ENCODE results near the gene GALNT14. TPM values are rescaled to one million over a fixed set of nuclear protein-coding genes. Genes with fewer than 3 reads are reported as not detected.

Gene GALNT14
- polyA plus RNA-seq, 1 donor from 2014 or later, result 0.68 TPM

DNA sequence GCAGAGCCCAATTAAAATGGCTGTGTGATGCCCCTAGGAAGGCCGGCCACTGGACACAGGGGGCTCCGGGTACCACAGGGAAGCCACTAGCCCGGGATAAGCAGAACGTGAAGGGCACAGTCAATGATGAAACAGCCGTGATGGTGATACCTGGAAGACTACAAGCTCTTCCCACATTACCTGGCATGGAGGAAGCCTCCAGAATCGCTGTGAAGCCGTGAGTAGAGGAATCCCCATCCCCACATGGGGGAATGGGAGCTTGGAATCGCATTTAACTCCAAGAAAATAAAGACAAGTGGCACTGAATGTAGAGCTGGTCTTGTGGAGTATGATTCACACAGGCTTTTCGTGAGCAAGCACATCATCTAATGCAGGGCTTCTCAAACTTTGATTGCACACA, 16.1 kb downstream of the GALNT14 start:
- no peaks in the 10 kb centered on the region for H3K4me1 Mint-ChIP-seq
- peaks cover 2% of the 10 kb centered on the region for H3K36me3 Mint-ChIP-seq
- no peak overlapping the region for H3K4me3 Mint-ChIP-seq
- no peaks in the 10 kb centered on the region for H3K9me3 Mint-ChIP-seq
- no peaks in the 10 kb centered on the region for H3K27me3 Mint-ChIP-seq
- H3K27ac Mint-ChIP-seq, result no peak overlapping the region

DNA sequence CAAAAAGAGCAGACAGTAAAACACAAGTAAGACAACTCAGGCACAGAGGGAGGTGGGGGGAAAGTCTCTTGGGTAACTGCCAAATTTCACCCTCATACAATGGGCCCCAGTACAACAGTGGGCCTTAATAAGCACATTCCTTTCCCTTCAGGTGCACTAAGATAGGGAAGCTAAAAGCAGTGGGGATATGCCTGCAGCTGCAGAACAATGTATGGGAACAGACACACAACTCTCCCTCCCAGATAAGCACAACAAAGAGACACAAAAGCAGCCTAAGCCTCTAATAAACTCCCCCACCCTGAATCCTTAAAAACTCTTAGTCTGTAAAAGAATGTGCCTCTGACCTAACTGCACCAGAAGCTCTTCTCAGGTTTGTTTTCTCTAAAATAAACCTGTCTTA, 24.5 kb downstream of the GALNT14 start:
- no peak overlapping the region for H3K27ac Mint-ChIP-seq
- H3K9me3 Mint-ChIP-seq, result no peaks in the 10 kb centered on the region
- no peaks in the 10 kb centered on the region for H3K4me1 Mint-ChIP-seq
- peaks cover 4% of the 10 kb centered on the region for H3K36me3 Mint-ChIP-seq
- no peak overlapping the region for H3K4me3 Mint-ChIP-seq
- no peaks in the 10 kb centered on the region for H3K27me3 Mint-ChIP-seq

DNA sequence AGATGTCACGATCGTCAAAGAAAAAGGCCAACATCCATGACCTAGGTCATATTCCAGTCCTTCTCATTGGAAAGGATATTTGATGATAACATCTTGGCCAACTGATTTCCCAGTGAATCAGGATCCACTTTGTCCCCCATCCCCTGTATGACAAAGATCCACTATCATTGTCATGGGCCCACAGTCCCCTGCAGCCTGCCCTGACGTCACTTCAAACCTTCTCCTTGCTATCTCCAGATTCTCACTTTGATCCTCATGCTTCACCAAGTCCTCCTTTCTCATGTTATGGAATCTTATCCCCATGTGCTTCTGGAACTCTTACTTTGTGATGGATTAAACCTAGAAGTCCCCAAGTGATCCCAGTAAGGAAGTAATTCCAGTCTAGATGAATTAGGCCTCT, 25.7 kb downstream of the GALNT14 start:
- Mint-ChIP-seq H3K4me3 (no peak overlapping the region), H3K4me1 (no peaks in the 10 kb centered on the region), H3K36me3 (peaks cover 4% of the 10 kb centered on the region)

DNA sequence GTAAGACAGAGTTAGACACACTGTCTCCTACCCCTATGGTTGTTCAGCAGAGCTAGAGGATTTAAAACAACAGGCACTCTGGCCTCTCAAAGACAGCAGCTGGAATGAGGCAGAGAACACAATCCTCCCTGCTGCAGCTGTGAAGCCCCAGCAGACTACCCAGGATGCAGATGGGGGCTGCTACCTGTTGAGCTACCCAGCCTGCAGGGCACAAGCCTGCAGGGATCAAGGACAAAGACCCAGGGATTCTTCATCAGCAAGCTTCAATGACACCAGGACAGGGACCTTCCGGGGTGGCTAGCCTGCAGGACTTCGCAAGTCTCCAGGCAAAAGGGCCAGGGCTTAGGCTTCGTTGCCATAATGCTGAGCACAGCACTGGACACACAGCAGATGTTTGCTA, 27.2 kb downstream of the GALNT14 start:
- Mint-ChIP-seq H3K4me1 (no peaks in the 10 kb centered on the region), H3K27me3 (no peaks in the 10 kb centered on the region), H3K4me3 (no peak overlapping the region), H3K9me3 (no peaks in the 10 kb centered on the region), H3K27ac (no peak overlapping the region), H3K36me3 (peaks cover 6% of the 10 kb centered on the region)

More for the DNA sequence above, 25.7 kb downstream of the GALNT14 start:
- no peak overlapping the region for H3K27ac Mint-ChIP-seq
- no peaks in the 10 kb centered on the region for H3K9me3 Mint-ChIP-seq
- no peaks in the 10 kb centered on the region for H3K27me3 Mint-ChIP-seq

DNA sequence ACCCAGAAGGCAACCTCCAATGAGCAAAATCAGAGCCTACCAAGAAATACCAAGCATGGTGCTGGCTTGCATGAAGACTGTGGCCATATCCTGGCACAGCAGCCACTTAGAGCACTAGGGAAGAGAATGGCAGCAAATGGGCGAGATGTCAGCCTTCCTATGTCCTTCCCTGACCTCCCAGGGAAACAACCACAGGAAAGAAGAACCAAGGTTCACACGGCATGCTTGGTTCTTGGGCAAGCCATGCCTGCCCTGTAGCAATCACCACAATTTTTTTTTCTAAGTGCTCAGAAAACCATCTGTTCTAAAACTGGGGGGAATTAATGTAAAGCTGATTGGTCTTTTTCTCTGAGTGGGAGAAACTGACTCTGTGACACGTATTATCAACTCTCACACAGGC, 27.8 kb downstream of the GALNT14 start:
- Mint-ChIP-seq H3K27ac (no peak overlapping the region), H3K4me1 (no peaks in the 10 kb centered on the region), H3K9me3 (no peaks in the 10 kb centered on the region), H3K4me3 (no peak overlapping the region), H3K27me3 (no peaks in the 10 kb centered on the region), H3K36me3 (peaks cover 5% of the 10 kb centered on the region)

DNA sequence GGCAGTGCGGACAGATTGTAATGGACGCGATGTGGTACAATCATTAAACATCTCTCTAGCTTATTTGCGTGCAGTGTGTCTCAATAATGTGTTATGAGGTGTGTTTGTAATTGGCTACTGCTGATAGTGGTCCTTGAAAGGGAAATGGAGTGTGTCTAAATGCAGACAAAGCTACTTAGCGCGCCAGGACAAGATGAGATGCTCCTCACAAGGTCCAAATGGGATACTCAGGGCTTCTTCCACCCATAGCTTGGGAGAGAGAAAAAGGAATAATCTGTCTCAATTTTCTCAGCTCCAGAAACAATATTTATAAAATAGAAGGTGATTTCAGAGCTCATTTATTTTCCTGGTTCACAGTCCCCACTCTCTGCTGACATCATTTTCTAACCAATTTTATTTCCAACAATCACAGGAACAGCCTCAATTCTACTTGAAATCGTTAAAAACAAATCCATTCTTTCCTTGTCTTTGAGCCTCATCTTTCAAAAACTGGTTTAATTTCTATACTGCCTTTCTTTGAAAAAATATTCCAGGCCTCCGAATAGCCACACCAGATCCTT, 28.5 kb downstream of the GALNT14 start:
- no peaks in the 10 kb centered on the region for H3K9me3 Mint-ChIP-seq
- H3K36me3 Mint-ChIP-seq, result peaks cover 5% of the 10 kb centered on the region
- no peak overlapping the region for H3K27ac Mint-ChIP-seq
- no peaks in the 10 kb centered on the region for H3K27me3 Mint-ChIP-seq
- no peak overlapping the region for H3K4me3 Mint-ChIP-seq
- H3K4me1 Mint-ChIP-seq, result no peaks in the 10 kb centered on the region

DNA sequence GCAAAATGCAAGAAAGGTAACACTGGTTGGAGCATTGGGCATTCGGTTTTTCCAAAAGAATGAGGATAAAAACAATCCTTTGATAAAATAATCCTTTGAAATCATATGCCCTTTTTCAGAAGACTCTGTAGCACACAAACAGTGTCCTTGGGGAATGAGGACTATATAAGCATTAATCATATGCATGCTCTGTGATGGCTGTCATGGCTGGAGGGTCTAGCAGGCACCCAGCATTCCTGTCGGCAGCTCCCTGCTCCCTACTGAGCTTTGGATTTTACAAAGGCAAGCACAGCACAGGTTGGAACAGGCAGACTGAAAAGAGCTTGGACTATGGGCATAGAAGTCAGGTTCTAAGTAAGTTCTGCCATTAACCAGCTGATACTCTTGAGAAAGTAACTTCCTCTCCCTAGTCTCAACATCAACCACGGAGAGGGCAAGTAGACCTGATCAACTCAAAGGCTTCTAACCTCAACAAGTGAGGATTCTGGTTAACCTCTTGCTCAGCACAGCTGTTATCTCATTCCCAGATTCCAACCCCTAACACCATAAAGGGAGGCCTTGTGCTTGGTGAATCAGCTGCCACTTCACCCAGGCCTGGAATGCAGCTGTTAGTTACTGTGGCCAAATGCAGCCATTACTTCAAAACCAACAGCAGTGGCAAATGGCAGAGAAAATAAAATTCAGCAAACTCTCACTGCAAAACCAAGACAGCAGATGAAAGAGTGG, 29.5 kb downstream of the GALNT14 start:
- Mint-ChIP-seq H3K27ac (no peak overlapping the region), H3K4me3 (no peak overlapping the region), H3K36me3 (peaks cover 8% of the 10 kb centered on the region), H3K9me3 (peaks cover 0 to 3% (median 0%) of the 10 kb centered on the region in 3 donors), H3K4me1 (no peaks in the 10 kb centered on the region), H3K27me3 (no peaks in the 10 kb centered on the region)

DNA sequence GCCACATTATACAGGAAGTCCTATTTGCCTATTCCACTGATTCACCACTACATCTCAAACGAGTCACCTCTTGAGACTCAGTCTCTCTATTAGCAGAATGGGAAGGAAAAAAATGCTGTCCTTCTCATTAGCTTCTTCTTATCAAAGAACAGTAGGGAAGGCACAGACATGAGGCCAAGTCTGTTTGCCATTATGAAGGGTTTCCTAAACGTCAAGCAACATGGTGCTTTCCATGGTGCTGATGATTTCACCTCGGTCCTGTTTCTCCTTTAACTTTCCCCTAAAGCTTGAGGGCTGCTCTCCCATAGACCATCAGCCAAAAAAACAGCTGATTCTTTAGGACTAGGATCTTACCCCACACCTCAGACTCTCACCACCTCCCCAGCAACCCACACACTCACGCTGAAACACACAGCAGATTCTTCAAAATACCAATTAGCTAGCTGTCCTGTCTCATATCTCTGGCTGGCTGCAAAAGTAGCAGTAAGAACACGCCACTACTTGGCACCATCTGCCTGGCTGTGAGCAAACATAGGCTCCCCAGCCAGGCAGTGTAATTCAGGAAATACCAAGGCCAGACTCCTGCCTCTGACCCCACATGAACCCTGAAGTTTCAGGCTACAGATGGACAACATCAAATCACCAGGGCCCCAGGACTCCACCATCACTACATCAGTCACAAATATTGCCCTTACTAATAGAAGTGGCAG, 30.5 kb downstream of the GALNT14 start:
- Mint-ChIP-seq H3K4me3 (no peak overlapping the region), H3K27ac (no peak overlapping the region), H3K4me1 (no peaks in the 10 kb centered on the region), H3K9me3 (peaks cover 0 to 3% (median 0%) of the 10 kb centered on the region in 3 donors), H3K36me3 (peaks cover 8% of the 10 kb centered on the region), H3K27me3 (no peaks in the 10 kb centered on the region)

DNA sequence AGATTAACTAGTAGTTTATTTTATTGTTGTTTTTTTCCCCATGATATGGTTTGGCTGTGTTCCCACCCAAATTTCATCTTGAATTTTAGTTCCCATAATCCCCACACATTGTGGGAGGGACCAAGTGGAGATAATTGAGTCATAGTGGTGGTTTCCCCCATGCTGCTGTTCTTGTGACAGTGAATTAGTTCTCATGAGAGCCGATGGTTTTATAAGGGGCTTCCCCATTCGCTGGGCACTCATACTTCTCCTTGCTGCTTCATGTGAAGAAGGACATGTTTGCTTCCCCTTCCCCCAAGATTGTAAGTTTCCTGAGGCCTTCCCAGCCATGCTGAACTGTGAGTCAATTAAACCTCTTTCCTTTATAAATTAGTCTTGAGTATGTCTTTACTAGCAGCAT, 36.5 kb downstream of the GALNT14 start:
- Mint-ChIP-seq H3K4me1 (peaks cover 6 to 10% (median 6%) of the 10 kb centered on the region in 3 donors), H3K27me3 (no peaks in the 10 kb centered on the region), H3K36me3 (peaks cover 4% of the 10 kb centered on the region), H3K4me3 (no peak overlapping the region), H3K9me3 (peaks cover 0 to 3% (median 0%) of the 10 kb centered on the region in 3 donors), H3K27ac (no peak overlapping the region)

DNA sequence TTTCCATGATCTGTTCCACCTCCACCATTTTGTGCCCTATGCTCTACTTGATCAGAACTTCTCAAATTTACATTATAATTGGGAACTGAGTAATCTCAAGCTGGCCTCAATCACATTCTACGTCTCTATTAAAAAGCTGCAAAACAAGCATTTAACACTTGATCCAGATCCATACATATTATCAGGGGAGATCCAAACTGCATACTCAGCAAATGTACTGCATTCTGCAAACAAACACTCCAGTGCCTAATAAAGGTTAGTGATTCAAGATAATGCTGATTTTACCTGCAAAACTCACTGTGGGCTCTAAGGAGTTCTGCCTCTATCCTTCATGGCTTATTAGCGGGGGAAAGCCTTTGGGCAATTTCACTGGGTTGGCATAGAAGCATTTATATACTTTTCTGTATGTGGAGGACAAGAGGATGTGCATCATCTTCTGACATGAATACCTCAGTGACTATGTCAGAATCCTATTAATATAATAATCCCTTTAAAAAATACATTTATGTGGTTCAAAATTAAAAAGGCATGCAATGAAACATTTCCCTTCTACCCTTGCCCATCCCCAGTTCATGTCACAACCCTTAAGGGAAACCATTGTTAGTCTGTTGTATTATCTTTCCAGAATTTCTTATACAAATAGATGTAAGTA, 40.2 kb downstream of the GALNT14 start:
- Mint-ChIP-seq H3K4me3 (no peak overlapping the region), H3K27me3 (no peaks in the 10 kb centered on the region), H3K36me3 (peaks cover 5% of the 10 kb centered on the region), H3K27ac (no peak overlapping the region), H3K4me1 (peaks cover 6 to 10% (median 6%) of the 10 kb centered on the region in 3 donors), H3K9me3 (no peaks in the 10 kb centered on the region)

DNA sequence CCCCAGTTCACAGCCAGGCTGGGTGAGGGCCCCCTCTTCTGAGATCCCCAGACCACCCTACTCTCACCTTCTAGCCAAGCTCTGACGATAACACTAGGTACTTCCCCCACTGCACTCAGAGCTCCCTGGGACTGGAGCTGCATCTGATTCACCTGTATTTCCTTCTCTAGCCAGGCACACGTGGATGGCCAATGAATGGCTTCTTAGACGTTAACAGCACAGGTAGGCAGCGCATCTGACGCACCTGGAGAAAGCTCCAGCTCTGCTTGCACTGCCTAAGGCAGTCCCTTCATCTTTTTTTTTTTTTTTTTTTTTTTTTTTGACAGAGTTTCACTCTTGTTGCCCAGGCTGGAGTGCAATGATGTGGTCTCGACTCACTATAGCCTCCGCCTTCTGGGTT, 48.1 kb downstream of the GALNT14 start:
- H3K27ac Mint-ChIP-seq, result no peak overlapping the region
- no peaks in the 10 kb centered on the region for H3K27me3 Mint-ChIP-seq
- H3K4me3 Mint-ChIP-seq, result no peak overlapping the region
- H3K9me3 Mint-ChIP-seq, result no peaks in the 10 kb centered on the region
- H3K36me3 Mint-ChIP-seq, result peaks cover 6% of the 10 kb centered on the region
- no peaks in the 10 kb centered on the region for H3K4me1 Mint-ChIP-seq

DNA sequence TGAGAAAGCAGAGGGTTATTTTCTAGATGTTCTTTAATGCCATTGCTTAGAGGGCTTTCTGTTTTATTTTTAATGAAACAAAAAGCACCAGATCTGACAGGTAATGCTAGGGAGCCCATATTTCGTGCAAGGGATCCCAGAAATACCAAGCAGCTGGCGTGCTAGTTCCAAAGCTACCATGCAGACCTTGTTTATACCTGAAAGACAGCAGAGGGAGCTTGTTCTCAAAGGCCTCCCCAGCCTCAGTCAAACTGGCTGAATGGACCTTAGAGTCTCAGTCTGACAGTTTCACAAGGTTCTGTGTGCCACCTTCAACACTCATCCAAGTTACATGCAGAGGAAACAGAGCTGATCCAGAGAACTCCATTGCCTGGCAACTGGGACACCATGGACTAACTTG, 48.6 kb downstream of the GALNT14 start:
- H3K4me1 Mint-ChIP-seq, result no peaks in the 10 kb centered on the region
- no peaks in the 10 kb centered on the region for H3K27me3 Mint-ChIP-seq
- H3K4me3 Mint-ChIP-seq, result no peak overlapping the region
- H3K27ac Mint-ChIP-seq, result no peak overlapping the region
- H3K9me3 Mint-ChIP-seq, result no peaks in the 10 kb centered on the region
- H3K36me3 Mint-ChIP-seq, result peaks cover 6% of the 10 kb centered on the region

DNA sequence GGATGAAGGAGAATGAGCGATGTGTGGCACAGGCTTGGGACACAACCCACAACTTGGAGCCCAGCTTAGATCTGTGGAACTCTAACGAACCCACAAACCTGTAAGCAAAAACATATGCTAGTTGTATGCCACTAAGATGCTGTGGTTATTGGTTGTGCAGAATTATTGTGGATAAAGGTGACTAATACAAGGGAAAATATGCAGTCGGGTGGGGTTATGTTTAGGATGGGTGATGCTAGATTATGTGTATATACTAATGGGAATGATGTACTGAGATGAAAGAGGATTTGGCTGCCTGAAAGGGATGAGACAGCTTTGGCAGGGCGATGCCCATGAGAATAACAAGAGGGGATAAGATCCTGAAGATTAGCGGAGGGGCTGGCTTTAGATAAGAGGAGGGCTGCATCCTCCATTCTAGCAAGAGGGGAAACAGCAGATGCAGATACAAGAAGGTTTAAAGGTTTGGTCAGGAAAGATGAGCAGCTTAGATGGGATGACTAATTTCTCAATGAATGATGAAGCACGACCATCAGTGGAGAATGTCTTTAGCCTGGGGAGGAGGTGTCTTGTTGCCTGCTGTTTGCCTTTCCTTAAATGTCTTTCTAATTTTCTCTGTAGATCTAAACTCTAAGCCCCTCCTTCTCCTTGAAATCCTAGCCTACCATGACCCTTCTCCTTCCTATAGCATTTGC, 49.6 kb downstream of the GALNT14 start:
- H3K27me3 Mint-ChIP-seq, result no peaks in the 10 kb centered on the region
- H3K9me3 Mint-ChIP-seq, result no peaks in the 10 kb centered on the region
- no peak overlapping the region for H3K27ac Mint-ChIP-seq
- no peak overlapping the region for H3K4me3 Mint-ChIP-seq
- no peaks in the 10 kb centered on the region for H3K4me1 Mint-ChIP-seq
- H3K36me3 Mint-ChIP-seq, result peaks cover 3% of the 10 kb centered on the region

DNA sequence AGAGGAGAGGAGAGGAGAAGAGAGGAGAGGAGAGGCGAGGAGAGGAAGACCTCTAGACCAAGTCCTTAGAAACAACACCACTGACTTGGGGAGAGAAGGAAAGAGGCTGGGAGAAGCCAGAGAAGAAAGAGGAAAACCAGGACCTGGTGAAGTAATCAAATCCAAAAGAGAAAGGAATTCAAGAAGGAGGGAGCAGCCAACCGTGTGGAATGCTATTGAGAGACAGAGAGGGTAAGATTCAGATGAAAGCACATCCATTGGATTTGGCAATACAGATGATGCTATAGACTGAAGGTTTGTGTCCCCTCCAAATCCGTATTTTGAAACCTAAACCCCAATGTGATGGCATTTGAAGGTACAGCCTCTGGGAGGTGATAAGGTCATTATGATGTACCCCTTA, 50.7 kb downstream of the GALNT14 start:
- Mint-ChIP-seq H3K36me3 (peaks cover 3% of the 10 kb centered on the region), H3K4me3 (no peak overlapping the region), H3K27me3 (no peaks in the 10 kb centered on the region), H3K4me1 (no peaks in the 10 kb centered on the region), H3K27ac (no peak overlapping the region), H3K9me3 (no peaks in the 10 kb centered on the region)

DNA sequence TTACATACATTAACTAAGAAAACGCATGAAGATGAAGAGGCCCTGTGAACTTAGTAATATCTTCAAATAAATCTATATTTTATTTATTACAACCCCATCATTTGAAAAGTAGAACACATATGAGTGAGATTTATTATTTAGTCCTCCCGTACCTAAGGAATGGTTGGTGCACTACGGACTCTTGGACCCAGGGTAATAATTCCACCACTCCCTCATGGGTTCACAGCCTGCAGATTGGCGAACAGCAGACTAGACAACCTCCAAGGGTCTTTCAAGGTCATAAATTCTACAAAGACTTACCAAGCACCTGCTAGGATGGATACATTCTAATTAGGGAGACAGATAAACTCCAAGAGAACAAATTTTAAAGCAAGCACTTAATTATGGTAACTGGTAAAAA, 51.6 kb downstream of the GALNT14 start:
- Mint-ChIP-seq H3K4me3 (no peak overlapping the region), H3K36me3 (peaks cover 3% of the 10 kb centered on the region), H3K4me1 (no peaks in the 10 kb centered on the region), H3K27ac (no peak overlapping the region), H3K9me3 (no peaks in the 10 kb centered on the region), H3K27me3 (no peaks in the 10 kb centered on the region)
